Measurements from ENCODE around the gene FA2H. TPM values are rescaled to one million over a fixed set of nuclear protein-coding genes. Genes with fewer than 3 reads are reported as not detected.
"Not testable (repeated sequence)": the region's sequence is repeated elsewhere in the genome, so short reads cannot be mapped to it uniquely, and the experiment has no call there.

Gene FA2H
- total and polyA plus RNA-seq, 7 donors, result 0.71 to 31.0 (median 6.0) TPM; not detected in 2

GRCh38 chr16:74726716-74727115 lies 47.9 kb downstream of the FA2H start:
- peaks cover 0 to 6% (median 2%) of the 10 kb centered on the region in 4 donors for H3K9me3 ChIP-seq
- no peaks in the 10 kb centered on the region for H3K27me3 ChIP-seq
- 90 to 96% methylated on average over 2 of the region's 2 CpGs for WGBS, 2 donors
- no peak overlapping the region for H3K27ac ChIP-seq
- H3K36me3 ChIP-seq, result no peaks in the 10 kb centered on the region
- intact Hi-C loops (cut with DNase I), result no loop called here
- peaks cover 0 to 12% (median 4%) of the 10 kb centered on the region in 4 donors for H3K4me1 ChIP-seq
- TF ChIP-seq POLR2AphosphoS5 (IDR thresholded peaks at IDR 0.05) (no peak), POLR2A (IDR thresholded peaks at IDR 0.05) (no peak), EP300 (IDR thresholded peaks at IDR 0.05) (no peak), CTCF (IDR thresholded peaks at IDR 0.05) (no peak)
- DNase-seq, result no peak
- H3K4me3 ChIP-seq, result no peak overlapping the region

- TF ChIP-seq CTCF (IDR thresholded peaks at IDR 0.05) (no peak), EP300 (IDR thresholded peaks at IDR 0.05) (no peak), POLR2A (IDR thresholded peaks at IDR 0.05) (no peak), POLR2AphosphoS5 (IDR thresholded peaks at IDR 0.05) (no peak)
- no peak for DNase-seq
- no peak overlapping the region for H3K4me3 ChIP-seq
- peaks cover 0 to 12% (median 4%) of the 10 kb centered on the region in 4 donors for H3K4me1 ChIP-seq
- H3K27ac ChIP-seq, result peak overlapping the region in 1 of 4 donors; percentile 34
- intact Hi-C loops (cut with DNase I), result no loop called here
- no peaks in the 10 kb centered on the region for H3K27me3 ChIP-seq
- H3K9me3 ChIP-seq, result peaks cover 0 to 6% (median 2%) of the 10 kb centered on the region in 4 donors
- H3K36me3 ChIP-seq, result no peaks in the 10 kb centered on the region
- 62 to 87% methylated on average over 12 of the region's 12 CpGs for WGBS, 2 donors
Observed at GRCh38 chr16:74725651-74726455, 48.8 kb downstream of the FA2H start.

GRCh38 chr16:74724820-74725549 lies 49.6 kb downstream of the FA2H start:
- intact Hi-C loops (cut with DNase I), result no loop called here
- no peak for DNase-seq
- H3K4me3 ChIP-seq, result no peak overlapping the region
- TF ChIP-seq CTCF (IDR thresholded peaks at IDR 0.05) (peak in 1 of 4 experiments; percentile 13), EP300 (IDR thresholded peaks at IDR 0.05) (no peak), POLR2AphosphoS5 (IDR thresholded peaks at IDR 0.05) (no peak)
- peaks cover 0 to 12% (median 4%) of the 10 kb centered on the region in 4 donors for H3K4me1 ChIP-seq
- H3K27me3 ChIP-seq, result no peaks in the 10 kb centered on the region
- H3K27ac ChIP-seq, result peak overlapping the region in 3 of 4 donors; percentile 26 to 49 (median 34)
- no peaks in the 10 kb centered on the region for H3K36me3 ChIP-seq
- WGBS, 2 donors, result 81 to 88% methylated on average over 19 of the region's 19 CpGs
- H3K9me3 ChIP-seq, result peaks cover 0 to 6% (median 2%) of the 10 kb centered on the region in 4 donors

GRCh38 chr16:74723256-74723655 lies 51.4 kb downstream of the FA2H start:
- no peak for DNase-seq
- Histone ChIP-seq H3K27ac (no peak overlapping the region), H3K4me1 (peaks cover 0 to 12% (median 4%) of the 10 kb centered on the region in 4 donors), H3K4me3 (no peak overlapping the region), H3K27me3 (no peaks in the 10 kb centered on the region), H3K9me3 (peaks cover 0 to 6% (median 2%) of the 10 kb centered on the region in 4 donors), H3K36me3 (no peaks in the 10 kb centered on the region)
- no peak for TF ChIP-seq CTCF (IDR thresholded peaks at IDR 0.05)
- no peak for TF ChIP-seq POLR2A (IDR thresholded peaks at IDR 0.05)
- TF ChIP-seq EP300 (IDR thresholded peaks at IDR 0.05), result no peak
- intact Hi-C loops (cut with DNase I), result no loop called here
- WGBS, 2 donors, result 74 to 75% methylated on average over 7 of the region's 7 CpGs

GRCh38 chr16:74722156-74722555 lies 52.5 kb downstream of the FA2H start:
- H3K9me3 ChIP-seq; H3K27ac ChIP-seq; H3K36me3 ChIP-seq; H3K27me3 ChIP-seq; H3K4me3 ChIP-seq; DNase-seq; intact Hi-C loops (cut with DNase I): not testable (repeated sequence)
- peaks cover 0 to 12% (median 4%) of the 10 kb centered on the region in 4 donors for H3K4me1 ChIP-seq
- 91 to 95% methylated on average over 2 of the region's 2 CpGs for WGBS, 2 donors

Data from sigmoid colon (tissue), 7 donors.